Spleen (tissue), 7 donors: ENCODE results near the gene YTHDF1.

Experiments
- POLR2A ChIP-seq, 3 donors: fragments of 450-650 bp; IDR thresholded peaks; one replicate each; pipeline ENCODE4 v1.5.1; 2017; ENCODE audit warnings: antibody characterized with exemption in 3 of 3, mild to moderate bottlenecking in 1 of 3
- TF ChIP-seq, protein P1 (sequence below), 11 experiments: fragments of 200-600 bp in 7 of 11; fragments of 450-650 bp in 4 of 11; sonication (generic) in 4 of 11; IDR thresholded peaks in 8 of 11; conservative IDR thresholded peaks in 3 of 11; 1 replicate in 7 of 11; 2 replicates in 4 of 11; pipeline versions ENCODE4 v1.4.0 to v1.8.0; 2016 to 2021; ENCODE audit warnings: antibody characterized with exemption in 11 of 11, inconsistent platforms in 4 of 11, mild to moderate bottlenecking in 1 of 11
- donor health status: DM: no; HTN: no; CAD: no; lungs with moderate emphysema.
- donor health status: DM: no; HTN: no; CAD: no.
- donor health status: DM: no; HTN: no; CAD: no.

- TF ChIP-seq, protein P1, sequence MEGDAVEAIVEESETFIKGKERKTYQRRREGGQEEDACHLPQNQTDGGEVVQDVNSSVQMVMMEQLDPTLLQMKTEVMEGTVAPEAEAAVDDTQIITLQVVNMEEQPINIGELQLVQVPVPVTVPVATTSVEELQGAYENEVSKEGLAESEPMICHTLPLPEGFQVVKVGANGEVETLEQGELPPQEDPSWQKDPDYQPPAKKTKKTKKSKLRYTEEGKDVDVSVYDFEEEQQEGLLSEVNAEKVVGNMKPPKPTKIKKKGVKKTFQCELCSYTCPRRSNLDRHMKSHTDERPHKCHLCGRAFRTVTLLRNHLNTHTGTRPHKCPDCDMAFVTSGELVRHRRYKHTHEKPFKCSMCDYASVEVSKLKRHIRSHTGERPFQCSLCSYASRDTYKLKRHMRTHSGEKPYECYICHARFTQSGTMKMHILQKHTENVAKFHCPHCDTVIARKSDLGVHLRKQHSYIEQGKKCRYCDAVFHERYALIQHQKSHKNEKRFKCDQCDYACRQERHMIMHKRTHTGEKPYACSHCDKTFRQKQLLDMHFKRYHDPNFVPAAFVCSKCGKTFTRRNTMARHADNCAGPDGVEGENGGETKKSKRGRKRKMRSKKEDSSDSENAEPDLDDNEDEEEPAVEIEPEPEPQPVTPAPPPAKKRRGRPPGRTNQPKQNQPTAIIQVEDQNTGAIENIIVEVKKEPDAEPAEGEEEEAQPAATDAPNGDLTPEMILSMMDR (IDR thresholded peaks at IDR 0.05 in 8 of 11, conservative IDR thresholded peaks at IDR 0.05 in 3 of 11), result no peak
- no peak for TF ChIP-seq POLR2A (IDR thresholded peaks at IDR 0.05)
Observed at GRCh38 chr20:63232235-63233060, 16.5 kb upstream of the YTHDF1 start.
